Dermis blood vessel endothelial cell (primary cell): ENCODE results near the gene ELMO1. TPM values are rescaled to one million over a fixed set of nuclear protein-coding genes. Genes with fewer than 3 reads are reported as not detected.

Source experiments
- DNase-seq: peaks from one replicate; pipeline ENCODE4 v3.0.0; 2010
- total RNA-seq: library from RNA; depleted of rRNA; stranded (reverse); fragments of >200 nt; gene quantifications from 2 replicates; pipeline ENCODE4 v1.2.3, GENCODE V29; 2014

Gene ELMO1
- total RNA-seq, 1 donor from 2014 or later: 109 TPM

DNA sequence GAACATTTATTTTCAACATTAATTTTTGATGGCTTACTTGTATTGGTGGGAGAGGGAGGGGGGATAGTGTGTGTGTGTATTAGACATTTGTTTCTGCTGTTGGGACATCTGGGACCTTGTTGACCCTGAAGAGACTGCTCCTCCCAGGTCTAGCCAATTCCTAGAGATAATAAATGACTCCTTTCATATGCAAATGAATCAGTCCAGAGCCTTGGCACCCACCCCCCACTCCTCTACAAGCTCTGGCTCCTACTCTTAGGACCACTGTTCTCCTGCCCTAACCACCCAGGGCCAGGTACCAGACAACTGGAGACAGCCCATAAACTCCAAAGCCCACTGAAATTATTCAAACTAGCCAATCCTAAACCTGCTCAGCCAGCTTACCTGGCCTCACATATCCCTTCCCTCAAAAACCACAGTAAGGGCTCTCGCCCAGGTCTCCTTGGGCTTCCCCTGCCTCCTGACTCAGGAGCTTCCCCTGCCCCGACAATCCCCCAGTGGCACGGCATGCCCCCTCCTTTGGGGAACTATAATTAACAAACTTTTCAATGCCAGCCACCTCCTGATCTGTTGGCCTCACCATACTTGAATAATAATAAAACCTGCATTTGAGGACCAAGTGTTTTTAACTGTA is 233.3 kb downstream of the ELMO1 start:
- DNase-seq: no peak

DNA sequence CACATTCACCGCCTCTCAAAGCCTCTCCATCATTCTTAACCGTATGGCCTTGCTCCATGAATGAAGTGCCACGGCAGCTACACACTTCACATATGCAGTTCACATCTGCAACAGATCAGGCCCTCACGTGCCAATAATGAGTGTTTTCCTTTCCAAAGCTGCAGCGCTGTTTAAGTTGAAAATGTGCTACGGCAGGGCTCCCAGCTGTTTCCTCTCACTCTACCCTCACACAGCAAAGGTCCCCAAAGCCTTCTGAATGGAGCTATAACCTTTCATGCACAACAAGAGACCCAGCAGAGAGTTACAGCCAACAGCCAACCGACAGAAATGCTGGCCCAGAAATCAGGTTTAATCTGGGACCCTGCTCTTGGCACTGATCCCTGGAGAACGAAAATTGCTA is 236.1 kb downstream of the ELMO1 start:
- peak; percentile 74 for DNase-seq

DNA sequence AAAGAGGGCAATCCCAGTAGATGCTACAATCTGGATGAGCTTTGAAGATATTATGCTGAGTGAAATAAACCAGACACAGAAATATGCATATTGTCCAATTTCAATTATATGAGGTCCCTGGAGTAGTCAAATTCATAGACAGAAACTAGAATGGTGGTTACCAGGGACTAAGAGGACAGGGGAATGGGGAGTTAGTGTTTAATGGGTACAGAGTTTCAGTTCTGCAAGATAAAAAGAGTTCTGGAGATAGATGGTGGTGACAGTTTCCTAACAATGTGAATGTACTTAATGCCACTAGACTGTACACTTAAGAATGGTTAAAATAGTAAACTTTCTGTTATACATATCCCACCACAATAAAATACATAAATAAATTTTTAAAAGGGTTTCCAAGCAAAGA is 236.6 kb downstream of the ELMO1 start:
- DNase-seq: no peak

DNA sequence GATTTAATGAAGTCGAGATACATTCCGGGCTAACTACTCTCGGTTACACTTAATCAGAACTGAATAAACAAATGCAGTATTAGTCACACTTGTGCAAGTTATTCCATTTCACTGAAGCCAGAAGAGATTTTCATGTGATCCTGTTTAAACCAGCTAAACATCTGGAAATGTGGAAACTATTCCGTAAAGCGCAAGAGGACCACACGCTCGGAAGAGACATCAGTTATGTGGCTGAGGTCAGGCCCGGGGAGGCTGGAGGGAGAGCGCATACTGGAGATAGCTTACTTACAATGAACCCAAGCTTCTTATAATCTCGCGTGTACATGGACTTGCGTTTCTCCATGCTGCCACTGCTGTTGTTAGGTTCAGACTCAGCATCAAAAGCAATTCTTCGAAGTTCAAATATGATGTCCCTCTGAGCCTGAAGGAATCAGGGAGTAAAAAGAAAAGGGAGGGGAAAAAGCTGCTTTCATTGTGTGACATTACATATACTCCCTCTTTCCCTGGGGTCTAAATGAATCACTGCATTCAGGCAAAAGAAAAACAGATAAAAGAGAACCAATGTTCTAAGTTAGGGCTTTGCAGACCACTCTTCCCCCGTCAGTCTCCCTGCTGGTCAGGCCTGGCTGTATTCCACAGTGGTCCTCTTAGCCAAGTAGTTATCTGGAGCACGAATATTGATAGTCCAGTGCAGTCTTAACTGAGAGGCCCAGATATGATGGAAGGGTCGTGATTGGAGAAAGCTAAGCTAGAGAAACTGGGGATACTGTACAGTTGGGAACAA is 237.4 kb downstream of the ELMO1 start:
- no peak for DNase-seq

DNA sequence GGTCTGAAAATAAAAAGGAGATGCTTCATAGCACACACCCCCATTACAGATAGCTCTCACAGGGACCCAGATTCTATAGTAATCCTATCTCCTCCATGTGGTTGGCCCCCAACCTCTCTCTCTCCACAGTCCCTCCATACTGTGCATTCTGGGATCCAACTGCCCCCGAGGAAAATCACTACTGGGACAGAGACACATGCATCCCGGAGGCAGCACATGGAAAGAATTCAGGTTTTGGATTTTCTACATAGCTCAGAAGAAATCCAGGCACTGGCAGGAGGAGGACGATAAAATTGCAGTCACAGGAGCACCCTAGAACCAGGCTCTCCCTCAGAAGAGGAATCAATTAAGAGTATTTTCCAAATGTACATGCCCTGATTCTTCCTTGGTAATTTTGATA is 239.5 kb downstream of the ELMO1 start:
- DNase-seq: no peak

DNA sequence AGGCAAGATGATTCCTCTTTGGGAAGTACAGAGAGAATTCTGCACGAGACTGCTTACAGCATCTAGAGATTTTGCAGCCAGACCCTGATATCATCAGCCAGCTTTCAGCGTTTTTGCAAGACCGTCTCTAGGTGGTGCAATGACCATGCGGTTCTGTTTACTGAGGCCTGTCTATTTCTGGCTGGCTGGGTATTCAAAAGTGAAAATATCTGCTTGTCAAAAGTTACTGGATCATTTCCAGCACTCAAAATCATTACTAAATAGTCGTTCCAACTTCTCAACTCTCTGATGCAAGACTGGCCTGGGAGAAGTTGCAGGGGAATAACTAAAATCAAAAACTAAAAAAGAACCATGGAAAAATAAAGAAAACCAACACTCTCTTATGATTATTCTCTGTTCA is 240.1 kb downstream of the ELMO1 start:
- peak; percentile 73 for DNase-seq

DNA sequence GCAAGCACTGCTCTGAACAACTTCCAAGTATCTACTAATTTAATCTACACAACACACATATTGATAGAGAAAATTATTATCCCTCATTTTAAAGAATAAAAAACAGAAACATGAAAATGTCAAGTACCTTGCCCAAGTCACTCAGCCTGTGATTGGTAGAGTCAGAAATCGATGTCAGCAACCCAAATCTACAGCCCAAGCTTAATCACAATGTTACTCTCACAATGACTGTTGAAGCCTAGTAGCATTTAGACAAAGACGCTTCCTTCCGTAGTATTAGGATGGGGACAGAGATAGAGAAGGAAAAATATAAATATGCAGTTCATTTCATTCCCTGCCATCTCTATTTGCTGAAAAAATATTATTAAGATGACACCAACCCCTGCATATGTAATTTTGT is 242.5 kb downstream of the ELMO1 start:
- no peak for DNase-seq

DNA sequence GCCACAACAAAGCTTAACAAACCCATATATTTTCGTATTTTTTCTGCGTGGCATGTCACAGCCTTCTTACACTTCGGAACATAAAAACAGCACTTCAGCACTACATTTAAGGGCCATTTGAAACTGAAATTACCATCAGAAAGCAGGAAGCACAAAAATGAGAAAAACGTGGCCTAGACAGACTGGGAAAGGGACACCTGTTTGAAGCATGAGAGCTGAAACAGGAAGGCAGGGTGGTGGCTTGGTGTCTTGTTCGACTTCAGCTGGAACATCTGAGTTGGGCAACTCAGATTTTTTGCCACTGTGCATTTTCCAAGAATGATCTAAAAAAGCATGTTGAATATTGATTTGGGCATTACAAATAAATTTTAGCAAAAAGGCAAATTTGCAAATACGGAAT is 243.2 kb downstream of the ELMO1 start:
- no peak for DNase-seq

DNA sequence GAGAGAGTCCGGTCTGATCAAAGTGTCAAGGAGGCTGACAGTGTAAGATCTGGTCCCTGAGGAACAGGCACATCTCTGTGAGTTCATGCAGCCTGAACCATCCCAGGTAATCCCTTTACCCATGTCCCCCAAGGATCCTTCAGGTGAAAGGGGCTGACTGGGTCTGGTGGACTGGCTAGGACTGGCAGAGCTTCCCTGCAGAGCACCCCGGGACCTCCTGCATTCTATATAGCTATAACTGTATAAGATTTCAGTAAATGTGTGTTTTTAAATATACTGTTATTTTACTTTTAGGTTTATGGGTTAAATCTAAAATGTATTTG is 246.8 kb downstream of the ELMO1 start:
- DNase-seq: no peak

DNA sequence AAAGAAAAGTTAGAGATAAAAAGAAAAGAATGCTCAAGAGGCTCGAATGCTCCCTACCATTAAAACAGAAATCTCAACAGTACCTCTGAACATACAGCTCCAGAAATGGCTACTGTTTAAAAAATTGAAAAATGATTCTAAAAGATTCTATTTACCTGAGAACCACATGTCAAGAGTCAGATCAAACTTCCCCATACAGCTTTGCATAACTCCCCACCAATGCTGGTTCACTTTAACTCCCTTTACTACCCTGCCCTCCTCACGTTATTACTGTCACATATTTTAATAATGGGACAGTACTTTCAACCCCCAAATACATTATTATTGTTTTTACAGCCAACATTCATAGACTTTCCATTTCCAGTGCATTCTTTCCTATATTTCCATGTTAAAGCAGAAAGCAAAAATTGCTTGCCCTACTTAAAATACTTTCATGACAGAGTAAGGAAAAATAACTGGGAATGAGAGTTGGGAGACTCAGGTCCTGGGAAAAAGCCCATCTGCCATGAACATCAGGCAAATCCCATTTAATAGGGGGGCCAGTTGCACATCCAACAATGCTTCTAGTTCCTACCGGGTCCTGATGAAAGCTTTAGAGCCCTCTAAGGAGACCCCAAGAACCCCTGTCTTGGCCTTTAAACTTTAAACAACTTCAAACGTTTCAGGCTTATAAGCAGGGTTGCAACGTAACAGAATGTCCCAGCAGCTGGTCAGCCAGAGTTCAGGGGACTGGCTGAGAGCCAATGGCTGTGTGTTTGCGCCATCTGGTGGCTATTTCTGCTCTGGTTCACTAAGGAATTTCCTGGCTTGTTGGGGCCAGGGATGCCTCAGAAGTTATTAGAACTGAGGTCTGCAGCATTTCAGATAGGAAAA is 247.4 kb downstream of the ELMO1 start:
- DNase-seq: peak; percentile 90

DNA sequence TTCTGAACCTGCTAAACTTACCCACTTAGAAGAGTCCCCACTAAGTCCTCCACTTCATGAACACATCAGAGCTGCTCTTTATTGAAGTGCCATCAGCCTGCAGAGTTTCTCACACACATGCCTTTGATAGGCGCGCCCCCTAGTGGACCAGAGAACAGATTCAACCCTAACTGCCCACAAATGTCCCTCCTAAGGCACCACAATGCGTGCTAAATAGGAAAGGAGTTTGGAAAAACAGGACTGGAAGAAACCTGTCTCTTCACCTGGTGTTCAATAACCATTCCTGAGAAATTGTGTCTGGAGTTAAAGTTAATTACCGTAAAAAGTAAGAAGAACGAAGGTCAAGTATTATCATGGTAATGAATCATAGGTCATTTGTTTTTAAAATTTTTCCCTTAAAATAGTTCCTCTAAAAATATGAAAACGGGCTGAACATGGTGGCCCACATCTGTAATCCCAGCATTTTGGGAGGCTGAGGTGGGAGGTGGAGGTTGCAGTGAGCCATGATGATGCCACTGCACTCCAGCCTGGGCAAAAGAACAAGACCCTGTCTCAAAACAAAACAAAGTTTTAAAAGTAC is 249.7 kb downstream of the ELMO1 start:
- peak; percentile 88 for DNase-seq

DNA sequence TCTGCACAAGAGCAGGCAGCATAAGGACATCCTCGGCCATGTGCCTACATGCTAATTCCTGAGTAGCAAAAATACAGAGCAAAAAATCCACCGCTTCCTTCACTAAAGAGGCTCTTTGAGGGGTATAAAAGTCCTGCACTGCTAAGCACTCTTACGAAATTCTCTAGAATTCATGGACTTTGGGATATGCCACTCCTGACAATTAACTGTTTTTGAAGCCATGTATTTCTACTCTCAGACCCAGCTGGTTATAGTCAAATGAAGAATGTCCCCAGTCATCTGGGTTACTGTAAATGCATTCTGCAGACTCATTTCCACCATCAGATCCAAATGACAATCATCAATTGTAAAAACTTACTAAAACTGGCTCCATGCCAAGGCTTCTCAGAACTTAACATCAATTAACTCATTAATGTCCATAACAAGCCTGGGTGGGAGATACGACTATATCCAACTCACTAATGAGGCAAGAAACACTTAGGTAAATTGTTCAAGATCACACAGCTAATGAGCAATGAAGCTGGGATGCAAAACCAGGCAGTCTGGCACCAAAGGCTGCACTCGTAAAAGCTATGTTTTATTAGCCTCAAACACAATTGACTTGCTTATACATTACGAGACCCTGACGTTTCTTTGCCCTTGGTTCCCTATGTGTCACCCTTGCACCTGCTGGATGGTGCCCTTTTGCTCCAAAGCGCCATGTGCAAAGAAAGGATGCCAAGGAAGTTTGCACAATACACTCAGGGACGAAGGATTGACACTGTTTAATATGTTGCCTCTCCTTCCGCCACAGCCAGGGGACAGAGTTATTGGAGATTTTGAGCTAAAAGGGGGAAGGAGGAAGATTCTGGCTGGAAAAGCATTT is 250.4 kb downstream of the ELMO1 start:
- DNase-seq: peak; percentile 21

DNA sequence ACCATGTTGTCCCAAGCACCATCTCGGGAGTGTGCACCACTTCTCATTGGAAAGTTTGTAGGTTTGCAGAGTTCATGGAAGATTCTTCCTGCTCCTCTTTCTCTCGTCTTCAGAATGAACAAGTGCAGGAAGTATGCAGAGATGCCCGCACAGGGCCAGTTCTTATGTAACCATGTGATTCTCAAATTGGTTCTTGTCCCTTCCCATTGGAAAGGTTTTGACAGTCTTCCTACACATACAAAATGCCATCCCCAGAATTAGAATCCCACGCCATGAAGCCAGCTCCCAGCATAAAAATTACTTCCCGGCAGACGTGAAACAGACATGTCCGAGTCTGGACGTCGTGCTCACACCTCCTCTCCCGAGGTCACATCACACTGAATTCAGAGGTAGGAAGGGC is 251.6 kb downstream of the ELMO1 start:
- no peak for DNase-seq

DNA sequence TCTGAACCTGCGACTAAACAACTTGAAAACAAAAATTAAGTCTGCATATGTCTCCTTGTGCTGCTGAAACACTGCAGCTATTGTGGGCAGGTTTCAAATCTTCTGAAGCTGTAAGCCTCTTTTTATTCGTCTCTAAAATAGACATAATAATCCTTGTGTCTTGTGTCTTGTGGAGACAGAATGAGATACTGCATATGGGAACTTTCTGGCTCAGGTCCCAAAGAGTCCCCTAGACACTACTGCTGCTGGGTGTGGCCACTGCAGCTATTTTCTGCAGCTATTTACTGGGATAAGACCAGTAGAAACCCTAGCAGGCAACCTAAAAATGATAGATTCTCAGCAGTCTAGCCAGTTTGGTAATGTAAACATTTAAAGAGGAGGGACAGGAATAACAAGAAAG is 252.0 kb downstream of the ELMO1 start:
- no peak for DNase-seq

DNA sequence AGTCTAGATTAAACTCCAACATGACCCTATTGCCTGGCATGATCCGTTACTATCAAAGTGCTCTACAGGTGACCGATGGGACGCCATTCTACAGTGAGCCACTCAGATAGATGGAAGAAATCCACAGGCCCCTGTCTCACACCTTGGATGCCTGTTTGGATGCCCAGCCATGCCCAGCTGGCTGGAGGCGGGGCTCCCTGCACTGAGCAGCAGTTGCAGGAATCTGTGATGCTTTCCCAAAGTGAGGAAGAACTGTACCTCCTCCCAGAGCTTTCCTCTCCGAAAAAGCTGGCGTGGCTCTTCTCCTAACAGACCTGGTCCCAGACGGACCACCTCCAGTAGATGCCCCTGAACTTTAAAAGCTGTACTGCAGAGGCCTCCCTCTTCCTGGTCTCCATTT is 253.3 kb downstream of the ELMO1 start:
- DNase-seq: no peak

DNA sequence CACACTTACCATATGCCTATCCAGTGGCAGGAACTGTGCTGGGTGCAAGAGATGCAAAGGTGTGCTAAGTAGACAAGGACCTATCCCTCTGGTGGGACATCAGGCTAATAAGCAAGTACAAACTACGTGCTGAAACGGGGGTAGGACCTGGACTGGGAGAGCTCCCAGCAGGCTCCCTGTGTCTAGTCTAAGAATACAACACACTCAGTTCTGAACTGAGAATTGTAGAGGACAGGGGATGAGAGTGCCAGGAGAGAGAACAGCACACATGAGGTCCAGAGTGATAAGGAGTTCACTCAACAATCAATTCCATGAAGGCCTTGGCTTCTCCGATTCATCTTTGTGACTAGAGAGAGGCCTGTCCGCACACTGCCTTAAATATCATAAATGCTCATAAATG is 253.7 kb downstream of the ELMO1 start:
- no peak for DNase-seq

DNA sequence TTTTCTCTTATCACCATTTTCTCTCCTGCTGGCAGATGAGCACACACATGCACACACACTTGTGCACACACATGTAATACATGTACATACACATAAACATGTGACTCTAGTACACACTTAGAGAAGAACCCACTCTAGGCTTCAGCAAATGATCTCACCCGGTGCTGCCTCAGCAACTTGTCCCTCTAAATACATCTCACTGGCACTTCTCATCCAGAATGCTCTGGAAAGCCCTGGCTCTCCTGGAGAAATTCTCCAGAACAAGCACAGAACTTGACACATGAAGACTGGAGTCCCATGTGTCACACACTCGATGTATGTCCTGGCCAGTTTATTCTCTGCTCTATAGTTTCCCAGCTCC is 254.9 kb downstream of the ELMO1 start:
- DNase-seq: no peak

DNA sequence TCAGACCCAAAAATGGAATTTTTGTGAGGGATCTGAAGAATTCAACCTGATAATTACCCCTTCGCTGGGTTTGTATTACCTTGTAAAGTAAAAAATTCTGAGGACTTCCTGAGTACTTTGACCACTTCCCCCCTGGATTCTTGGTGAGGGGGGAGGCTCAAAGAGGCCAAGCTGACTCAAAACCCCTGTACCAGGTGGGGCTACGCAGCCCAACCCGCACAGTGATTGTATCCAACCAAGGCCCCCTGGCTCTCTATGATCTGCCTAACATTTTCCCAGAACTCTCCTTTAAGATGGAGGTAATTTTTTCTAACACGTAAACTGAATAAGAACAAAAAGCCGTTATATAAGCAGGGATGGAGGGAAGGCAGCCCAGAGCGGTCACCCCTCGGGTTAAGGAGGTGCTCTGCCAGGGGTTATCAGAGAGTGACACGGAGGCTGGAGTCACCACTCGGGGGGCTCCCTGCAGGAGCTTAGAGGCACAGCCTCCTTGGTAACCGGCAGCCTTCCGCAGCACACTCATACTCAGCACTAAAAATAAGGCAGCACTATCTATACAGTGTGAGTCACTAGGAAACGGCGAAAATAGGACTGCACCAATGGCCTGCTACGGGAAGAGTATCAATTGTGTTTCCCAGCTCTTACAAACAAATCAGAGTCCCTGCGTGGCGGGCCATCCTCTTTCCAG is 255.4 kb downstream of the ELMO1 start:
- peak; percentile 53 for DNase-seq

DNA sequence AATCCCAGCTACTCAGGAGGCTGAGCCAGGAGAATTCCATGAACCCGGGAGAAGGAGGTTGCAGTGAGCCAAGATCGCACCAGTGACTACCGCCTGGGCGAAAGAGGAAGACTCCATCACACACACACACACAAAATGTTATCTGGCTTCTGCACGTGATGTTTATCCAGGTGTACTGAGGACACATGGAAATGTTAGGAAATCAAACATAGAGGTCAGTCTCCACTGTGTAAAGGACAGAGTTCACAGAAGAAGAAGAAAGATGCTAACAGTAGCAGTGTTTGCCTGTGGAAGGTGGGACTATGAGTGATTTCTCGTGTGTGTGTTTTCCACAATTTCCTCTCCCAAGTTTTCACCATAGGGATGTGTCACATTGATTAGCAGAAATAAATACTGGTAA is 256.9 kb downstream of the ELMO1 start:
- DNase-seq: no peak

DNA sequence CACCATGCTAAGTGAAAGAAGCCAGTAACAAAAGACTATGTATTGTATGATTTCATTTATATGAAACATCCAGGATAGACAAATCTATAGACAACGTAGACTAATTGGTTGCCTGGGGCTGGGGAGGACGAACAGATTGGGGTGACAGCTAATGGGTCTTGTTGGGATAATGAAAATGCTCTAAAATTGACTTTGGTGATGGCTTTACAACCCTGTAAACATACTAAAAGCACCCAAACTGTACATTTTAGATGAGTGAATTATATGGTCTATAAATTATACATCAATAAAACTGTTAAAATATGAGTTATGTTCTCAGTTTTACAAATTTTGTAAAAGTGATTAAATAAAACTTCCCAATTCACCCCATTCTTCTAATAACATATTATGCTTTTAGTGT is 261.5 kb downstream of the ELMO1 start:
- DNase-seq: no peak

DNA sequence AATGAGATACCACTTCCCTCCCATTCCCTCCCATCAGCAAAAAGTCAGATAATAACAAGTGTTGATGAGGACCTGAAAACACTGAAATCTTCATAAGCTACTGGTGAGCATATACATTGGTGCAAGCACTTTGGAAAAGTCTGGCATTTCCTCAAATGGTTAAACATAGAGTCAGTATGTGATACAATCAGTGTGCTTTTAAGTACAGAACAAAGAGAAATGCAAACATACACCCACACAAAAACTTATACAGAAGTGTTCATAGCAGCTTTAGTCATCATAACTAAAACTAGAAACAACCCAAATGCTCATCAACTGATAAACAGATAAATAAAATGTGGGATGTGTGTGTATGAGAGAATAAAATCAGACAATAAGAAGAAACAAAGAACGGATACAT is 261.9 kb downstream of the ELMO1 start:
- no peak for DNase-seq

DNA sequence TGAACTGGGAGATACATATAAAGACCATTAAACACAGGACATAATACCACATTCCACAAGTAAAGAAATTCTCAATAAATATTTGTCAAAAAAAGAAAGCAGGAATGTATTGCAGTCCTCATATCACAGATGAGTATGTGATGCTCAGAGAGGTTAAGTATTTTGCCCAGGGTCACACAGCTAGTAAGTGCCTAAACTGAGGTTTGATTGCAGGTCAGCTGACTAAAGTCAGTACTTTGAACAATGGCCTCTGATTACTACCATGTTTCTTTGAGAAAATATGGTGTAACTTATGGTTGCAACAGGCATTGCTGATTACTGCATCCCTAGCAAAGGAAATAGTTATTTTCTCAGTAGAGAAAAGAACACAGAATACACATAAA is 267.1 kb downstream of the ELMO1 start:
- no peak for DNase-seq
